Measurements from ENCODE around the gene COP1.

The COP1 gene

GRCh38 chr1:175895966-175896365 lies 311.1 kb downstream of the COP1 start:
- no peak for DNase-seq (ENCODE audit: low read depth, low spot score)
